Measurements from ENCODE around the gene IPO13.

IPO13 gene

DNA sequence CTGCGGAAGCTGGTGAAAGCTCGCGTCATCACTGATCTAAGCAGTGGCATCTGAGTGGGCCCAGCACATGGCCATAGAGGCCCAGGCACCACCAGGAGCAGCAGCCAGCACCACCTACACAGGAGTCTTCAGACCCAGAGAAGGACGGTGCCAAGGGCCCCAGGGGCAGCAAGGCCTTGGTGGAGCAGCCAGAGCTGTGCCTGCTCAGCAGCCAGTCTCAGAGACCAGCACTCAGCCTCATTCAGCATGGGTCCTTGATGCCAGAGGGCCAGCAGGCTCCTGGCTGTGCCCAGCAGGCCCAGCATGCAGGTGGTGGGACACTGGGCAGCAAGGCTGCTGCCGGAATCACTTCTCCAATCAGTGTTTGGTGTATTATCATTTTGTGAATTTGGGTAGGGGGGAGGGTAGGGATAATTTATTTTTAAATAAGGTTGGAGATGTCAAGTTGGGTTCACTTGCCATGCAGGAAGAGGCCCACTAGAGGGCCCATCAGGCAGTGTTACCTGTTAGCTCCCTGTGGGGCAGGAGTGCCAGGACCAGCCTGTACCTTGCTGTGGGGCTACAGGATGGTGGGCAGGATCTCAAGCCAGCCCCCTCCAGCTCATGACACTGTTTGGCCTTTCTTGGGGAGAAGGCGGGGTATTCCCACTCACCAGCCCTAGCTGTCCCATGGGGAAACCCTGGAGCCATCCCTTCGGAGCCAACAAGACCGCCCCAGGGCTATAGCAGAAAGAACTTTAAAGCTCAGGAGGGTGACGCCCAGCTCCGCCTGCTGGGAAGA lies 16.4 kb upstream of the IPO13 start:
- DNase-seq = no peak

DNA sequence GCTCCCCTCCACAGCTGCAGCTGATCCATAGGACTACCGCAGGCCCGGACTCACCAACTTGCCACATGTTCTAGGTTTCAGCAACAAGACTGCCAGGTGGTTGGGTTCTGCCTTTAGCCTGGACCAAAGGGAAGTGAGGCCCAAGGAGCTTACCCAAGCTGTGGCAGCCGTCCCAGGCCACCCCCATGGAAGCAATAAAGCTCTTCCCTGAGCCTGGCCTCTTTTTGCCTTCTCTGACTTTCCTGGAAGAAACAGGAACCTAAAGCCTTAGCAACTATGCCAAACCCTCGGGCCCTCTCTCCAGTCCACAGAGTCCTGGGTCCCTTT lies 15.8 kb upstream of the IPO13 start:
- DNase-seq = no peak

DNA sequence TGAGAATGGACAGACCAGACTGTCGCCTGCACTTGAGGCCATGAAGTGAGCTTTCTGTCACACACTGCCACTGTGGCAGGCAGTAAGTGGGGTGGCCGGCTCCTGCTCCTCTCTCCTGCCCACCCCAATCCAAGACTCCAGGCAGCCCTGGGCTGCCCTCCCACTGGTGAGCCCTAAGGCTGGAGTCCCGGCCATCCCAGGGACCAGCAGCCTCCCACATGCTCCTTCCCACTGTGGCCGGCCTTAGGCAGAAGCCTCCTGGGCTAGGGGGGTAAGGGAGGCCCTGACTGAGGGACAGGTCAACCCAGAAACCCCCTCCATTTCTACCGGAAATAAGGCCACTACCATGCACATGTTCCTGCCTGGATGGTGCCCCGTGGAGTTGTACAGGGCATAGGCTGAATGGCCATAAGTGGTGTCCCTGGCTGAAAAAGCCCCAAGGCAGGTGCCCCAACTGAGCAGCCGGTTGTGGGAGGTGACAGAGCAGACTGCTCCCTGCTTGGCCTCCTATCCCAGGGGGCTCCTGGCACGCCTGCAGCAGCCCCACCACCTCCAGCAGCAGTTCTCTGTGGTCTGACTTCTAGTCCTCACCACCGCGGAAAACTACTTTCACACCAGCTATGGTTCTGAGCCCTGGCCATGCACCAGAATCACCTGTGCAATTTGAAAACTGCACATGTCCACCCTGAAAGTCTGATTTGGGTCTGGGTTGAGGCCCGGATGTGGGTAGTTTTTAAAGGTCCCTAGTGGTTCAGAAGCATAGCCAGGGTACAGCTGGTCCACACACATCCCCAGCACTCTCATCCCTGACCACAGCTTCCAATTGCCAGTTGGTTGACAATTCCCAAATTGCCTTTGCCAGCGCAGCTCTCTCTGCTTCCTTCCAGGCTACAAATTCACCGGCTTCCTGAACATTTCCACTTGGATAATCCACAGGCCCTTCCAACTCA lies 14.8 kb upstream of the IPO13 start:
- no peak for DNase-seq

DNA sequence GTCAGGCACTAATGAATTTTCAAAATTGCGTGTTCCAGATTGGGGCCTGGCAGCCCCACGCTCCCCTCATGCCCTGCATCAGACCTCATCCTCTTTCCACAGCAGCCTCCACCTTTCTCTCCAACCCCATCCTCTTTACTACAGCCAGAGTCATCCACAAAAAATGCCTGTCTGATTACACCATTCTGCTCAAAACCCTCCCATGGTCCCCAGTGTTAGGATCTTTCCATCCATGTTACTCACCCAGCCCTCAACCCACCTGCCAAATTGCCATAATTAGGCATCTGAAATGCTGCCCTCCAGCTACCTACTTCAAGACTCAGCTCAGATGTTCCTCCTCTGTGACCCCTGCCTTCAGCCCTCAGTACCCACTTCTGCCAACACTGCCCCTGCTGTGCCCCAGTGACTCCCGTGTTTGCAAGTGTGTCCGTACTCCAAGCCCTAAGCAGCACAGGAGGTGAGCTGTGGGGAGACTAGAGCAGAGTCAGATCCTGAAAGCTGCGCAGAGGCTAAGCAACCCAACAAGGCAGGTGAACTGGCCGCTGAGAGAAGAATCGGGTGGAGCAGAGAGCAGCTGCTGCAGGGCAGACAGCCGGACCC lies 13.9 kb upstream of the IPO13 start:
- DNase-seq = no peak

DNA sequence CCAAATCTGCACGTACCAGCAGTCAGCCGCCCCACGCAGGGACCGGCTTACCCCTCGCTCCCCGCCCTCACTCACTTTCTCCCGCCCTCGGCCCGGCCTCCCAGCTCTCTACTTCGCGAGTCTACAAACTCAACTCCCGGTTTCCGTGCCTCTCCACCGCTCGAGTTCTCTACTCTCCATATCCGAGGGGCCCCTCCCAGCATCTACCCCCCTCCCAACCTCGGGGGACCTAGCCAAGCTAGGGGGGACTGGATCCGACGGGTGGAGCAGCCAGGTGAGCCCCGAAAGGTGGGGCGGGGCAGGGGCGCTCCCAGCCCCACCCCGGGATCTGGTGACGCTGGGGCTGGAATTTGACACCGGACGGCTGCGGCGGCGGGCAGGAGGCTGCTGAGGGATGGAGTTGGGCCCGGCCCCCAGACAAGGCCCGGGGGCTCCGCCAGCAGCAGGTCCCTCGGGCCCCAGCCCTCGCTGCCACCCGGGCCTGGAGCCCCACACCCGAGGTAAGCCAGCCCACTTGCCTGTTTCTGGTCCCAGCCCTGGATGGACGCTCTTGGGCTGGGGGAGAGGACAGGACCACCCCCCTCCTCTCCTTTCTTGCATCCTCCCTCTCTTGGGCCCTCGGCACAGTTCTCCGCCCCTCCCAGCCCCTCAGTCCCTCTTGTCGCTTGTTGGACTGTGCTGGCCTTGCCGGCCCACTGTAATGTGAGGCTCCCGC lies 13.2 kb upstream of the IPO13 start, which contains the start of gene ARTN:
TSS of gene ARTN (plus strand) at position 416 of the 715 bp plus-strand sequence. CDS start 1,856 bp downstream, outside the sequence.
- no peak for DNase-seq

DNA sequence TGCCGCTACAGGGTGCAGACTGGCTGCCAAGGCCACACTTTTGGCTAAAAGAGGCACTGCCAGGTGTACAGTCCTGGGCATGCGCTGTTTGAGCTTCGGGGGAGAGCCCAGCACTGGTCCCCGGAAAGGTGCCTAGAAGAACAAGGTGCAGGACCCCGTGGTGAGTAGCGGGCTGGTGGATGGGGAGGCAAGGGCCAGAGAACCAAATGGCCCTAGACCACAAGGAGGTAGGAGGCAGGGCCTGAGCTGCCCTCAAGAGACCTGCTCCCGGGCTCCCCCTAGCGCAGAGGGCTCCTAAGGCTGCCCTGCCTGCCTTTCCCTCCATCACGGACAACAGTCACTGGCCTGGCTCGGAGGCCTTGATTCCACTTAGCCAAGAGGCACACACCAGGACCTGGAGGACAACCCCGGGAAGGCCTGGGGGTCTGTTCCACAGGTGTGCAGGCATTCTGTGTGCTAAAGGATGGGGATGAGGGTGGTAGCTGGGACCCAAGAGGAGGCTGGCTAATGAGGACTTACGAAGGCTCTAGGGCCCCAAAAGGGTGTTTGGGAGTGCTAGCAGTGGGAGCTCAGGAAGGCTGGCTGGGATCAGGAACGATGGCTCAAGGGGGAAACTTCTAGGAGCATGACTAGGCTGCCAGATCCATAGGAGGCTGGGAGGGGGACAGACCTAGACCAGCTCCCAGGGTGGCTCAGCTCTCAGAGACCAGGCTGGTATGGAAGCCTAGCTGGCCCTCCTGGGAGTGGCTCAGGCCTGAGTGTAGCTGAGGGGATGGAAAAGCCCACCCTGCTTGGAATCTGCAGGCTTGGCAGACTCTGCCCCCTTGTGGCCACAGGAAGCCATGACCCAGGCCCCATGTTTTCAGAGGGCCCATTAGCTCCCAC lies 12.4 kb upstream of the IPO13 start:
- DNase-seq = peak in 32 of 56 donors; percentile 12 to 76 (median 38)

DNA sequence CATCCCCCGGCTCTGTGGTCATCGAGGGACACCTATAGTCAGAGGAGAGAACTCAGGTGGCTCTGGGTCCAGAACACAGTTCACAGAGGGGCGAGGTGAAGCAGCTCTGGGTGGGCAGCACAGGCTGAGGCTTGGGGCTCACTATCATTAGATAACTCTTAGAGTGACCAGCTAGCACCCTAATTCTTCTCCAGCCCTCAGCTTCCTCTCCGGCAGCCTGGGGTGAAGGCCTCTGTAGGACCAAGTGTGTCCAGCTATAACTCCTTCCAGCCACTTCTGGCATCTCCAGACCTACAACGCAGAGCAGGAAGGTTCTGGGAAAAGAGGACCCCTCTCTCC lies 11.8 kb upstream of the IPO13 start:
- DNase-seq = no peak

DNA sequence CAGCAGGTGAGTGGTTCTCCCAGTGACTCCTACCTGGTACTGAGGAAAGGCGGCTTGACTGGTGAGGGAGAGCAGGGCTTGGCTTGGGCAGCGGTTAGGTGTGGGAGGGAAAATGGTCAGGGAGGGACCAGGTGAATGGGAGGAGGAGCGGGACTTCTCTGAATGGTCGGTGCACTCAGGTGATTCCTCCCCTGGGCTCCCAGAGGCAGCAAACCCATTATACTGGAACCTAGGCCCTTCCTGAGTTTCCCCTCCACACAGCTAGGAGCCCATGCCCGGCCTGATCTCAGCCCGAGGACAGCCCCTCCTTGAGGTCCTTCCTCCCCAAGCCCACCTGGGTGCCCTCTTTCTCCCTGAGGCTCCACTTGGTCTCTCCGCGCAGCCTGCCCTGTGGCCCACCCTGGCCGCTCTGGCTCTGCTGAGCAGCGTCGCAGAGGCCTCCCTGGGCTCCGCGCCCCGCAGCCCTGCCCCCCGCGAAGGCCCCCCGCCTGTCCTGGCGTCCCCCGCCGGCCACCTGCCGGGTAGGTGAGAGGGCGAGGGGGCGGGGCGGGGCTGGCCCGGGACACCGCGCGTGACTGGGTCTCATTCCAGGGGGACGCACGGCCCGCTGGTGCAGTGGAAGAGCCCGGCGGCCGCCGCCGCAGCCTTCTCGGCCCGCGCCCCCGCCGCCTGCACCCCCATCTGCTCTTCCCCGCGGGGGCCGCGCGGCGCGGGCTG lies 10.9 kb upstream of the IPO13 start:
- no peak for DNase-seq

DNA sequence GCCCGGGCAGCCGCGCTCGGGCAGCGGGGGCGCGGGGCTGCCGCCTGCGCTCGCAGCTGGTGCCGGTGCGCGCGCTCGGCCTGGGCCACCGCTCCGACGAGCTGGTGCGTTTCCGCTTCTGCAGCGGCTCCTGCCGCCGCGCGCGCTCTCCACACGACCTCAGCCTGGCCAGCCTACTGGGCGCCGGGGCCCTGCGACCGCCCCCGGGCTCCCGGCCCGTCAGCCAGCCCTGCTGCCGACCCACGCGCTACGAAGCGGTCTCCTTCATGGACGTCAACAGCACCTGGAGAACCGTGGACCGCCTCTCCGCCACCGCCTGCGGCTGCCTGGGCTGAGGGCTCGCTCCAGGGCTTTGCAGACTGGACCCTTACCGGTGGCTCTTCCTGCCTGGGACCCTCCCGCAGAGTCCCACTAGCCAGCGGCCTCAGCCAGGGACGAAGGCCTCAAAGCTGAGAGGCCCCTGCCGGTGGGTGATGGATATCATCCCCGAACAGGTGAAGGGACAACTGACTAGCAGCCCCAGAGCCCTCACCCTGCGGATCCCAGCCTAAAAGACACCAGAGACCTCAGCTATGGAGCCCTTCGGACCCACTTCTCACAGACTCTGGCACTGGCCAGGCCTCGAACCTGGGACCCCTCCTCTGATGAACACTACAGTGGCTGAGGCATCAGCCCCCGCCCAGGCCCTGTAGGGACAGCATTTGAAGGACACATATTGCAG lies 10.2 kb upstream of the IPO13 start:
- DNase-seq = peak in 9 of 56 donors; percentile 17 to 60 (median 34)

DNA sequence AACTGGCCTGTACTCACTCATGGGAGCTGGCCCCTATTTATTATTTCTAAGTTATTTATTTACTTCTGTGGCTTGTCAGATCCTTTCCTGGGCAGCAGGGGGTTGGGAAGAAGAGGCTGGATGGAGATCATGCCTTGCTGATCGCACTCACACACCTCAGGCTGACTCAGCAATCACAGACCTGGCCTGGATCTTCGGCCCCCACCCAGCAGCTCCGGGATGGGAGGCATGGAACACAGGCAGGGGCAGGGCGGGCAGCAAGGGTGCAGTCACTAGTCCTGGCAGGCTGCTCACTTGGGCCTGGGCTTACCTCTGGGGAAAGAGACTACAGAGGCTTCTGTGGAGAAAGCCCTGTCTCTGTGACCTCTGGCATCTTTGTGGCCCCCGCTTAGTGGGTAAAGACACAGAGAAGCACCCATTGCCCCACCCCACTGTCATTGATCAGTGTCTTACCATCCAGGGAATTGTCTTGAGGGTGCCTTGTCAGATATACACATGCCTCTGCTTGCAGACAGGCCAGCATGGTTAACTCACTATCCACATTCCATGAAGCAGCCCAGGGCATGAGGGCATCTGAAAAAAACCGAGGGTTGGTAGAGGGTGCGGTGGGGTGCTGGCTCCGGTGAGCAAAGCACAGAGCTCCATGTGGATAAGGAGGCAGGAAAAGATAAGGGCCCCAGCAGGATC lies 9.4 kb upstream of the IPO13 start:
- DNase-seq = no peak

DNA sequence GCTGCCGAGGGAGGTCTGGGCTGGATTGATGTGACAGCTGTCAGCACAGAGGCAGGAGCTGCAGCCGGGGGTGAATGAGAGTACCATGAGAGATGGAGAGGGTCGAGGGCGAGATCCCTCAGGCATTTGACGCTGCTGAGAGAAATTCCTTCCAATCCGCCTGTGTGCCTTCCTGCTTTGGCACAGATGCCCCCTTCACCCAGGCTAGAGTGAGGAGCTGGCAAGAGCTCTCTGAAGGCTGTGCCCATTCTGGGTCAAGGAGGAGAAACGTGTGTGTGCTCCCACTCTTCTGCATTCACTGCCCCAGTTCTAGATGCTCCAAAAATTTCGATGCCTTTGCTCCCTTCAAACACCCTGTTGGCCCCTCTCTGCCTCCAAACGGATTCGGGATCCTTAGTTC lies 8.4 kb upstream of the IPO13 start:
- no peak for DNase-seq

DNA sequence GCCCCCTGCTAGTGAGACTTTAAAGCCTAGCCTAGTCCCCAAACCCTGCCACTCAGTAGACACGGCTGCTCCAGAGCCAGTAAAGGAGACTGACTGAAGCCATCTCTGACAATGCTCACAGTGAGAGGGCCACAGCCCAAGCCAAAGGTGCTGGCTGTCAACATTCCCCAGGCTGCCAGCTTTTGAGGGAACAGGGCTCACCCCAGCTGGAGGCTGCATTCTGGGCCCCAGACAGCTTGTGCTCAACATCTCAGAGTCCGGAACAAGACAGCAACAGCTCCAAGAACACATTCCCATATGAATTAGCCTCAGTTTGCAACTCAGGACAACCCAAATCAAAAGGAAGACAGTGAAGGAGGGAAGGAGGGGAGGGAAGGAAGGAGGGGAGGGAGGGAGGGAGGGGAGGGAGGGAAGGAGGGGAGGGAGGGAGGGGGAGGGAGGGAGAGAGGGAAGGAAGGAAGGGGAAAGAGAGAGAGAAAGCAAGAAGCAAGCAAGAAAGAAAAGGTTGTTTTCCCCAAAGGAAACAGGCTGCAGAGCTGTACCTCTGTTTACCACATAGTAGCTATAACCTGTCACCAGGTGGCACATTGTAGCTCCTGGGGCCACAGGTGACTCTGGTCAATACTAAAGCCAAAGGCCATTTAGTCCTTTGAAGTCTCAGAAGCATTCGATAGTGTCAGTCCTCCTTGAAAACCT lies 7.7 kb upstream of the IPO13 start:
- peak in 7 of 56 donors; percentile 14 to 37 (median 29) for DNase-seq

DNA sequence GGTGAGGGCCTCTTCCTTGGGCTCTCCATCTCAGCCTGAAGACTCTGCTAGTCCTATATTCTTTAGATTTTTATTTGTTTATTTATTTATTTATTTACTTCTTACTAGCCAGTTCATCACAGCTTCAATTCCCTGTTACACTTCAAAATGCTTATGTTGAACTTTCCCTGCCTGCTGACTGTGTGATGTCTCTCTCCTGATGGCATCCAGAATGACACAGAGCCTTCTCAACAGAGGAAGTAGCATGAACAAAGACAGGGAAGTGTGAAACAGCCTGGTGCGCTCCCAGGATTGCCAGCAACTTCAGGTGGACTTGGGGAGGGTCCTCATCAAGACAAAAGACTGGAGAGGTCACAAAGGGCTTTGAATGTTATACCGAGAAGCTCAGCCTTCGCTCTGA lies 4.3 kb upstream of the IPO13 start:
- no peak for DNase-seq

DNA sequence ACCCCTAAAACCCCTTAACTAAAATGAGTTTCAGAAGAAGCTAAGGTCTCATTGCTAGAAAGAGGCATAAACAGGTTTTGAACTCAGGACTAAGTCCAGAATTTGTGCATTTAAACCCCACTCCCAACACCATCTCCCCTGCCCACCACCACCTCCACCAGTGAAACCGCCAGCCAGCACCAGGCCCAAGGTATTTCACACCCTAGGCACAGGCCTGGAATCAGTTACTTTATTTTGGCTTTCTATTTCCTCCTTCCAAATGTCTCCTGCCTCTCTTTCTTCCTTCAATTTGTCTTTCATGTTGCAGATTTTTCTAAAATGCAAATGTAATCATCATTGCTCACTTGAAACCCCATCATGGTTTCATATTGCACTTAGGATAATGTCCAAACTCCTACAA lies 1.9 kb upstream of the IPO13 start:
- DNase-seq = no peak

DNA sequence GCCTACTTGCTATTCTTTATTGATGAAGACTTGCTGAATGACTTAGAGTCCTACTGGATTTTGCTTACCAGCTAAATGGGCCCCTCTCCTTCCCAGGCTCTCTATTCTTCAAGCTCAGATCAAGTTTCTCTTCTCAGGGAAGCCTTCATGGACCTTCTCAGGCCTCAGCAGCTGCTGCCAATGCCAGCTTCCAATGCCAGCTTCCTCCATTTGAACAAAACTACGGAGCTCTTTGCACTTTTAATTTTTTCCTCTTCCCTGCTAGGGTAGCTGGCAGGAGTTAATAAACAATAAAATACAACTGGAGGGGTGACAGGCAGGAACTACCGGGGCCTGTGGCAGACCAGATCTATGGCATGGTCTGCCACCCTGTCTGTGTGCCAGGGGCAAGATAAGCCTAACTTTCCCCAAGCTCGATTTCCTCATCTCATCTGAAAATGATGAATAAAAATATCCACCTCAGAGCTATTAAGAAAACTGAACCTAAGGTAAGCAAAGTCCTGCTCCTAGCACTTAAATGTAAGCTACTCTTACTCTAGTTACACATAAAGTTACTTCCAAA lies 995 bp upstream of the IPO13 start:
- DNase-seq = no peak

DNA sequence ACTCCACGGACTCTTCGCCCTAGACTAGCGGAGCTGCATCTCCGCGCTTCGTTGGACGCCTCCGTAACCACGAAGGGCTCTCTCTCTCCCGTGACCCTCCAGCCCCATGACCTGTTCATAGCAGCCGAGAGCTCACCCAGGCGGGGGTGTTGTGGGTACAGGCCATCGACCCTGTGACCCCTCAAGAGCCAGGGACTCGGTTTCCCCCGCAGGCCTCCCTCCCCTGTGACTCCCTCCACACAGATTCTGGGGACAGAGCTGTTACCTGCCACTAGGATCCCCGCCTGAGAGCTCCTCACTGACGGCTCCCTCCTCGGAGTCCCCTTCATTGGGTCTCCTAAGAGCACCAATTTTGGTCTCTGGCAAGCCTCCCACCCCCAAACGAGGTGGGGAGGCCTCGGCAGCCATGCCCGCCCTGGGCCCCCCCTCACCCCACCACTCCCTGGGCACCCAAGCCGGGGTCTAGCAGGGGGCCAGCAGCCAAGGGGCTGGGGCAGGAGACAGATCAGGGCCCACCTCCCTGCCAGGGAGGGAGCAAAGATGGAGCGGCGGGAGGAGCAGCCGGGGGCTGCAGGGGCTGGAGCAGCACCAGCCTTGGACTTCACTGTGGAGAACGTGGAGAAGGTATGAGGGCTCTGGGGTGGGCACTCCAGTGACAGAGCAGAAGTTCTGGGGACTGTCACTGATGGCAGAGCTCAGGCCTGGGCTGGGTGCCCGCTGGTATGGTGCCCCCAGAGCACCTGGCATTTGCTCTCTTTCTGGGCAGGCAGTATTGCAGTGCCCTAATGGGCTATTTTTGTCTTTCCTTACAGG lies 517 bp downstream of the IPO13 start:
- peak in 4 of 56 donors; percentile 30 to 66 (median 36) for DNase-seq
